K562 (cell line): ENCODE data around the gene REM2. TPM values are rescaled to one million over a fixed set of nuclear protein-coding genes. Genes with fewer than 3 reads are reported as not detected.
A peak's percentile ranks its signal among the peaks of the same experiment; 100 is the strongest.

Experiments used
- ATF3 ChIP-seq, 2 experiments: fragments of 450-650 bp in 1 of 2; sonication (generic) in 1 of 2; formaldehyde crosslinking in 1 of 2; IDR thresholded peaks in 1 of 2; conservative IDR thresholded peaks in 1 of 2; 2 replicates each; pipeline versions ENCODE4 v1.6.1 to v1.8.1; 2016 to 2023; ENCODE audit warnings: mild to moderate bottlenecking in 2 of 2, moderate library complexity in 2 of 2, inconsistent platforms in 1 of 2, missing genetic modification reagents in 1 of 2
- CBFA2T2 ChIP-seq: fragments of 450-650 bp; conservative IDR thresholded peaks from 2 replicates; pipeline ENCODE4 v1.6.1; 2017; ENCODE audit warnings: mild to moderate bottlenecking
- CCNT2 ChIP-seq: IDR thresholded peaks from 2 replicates; pipeline ENCODE4 v1.6.1; 2011; ENCODE audit warnings: borderline replicate concordance, low read depth, mild to moderate bottlenecking, moderate library complexity, mixed read lengths, low read length; ENCODE audit not compliant: insufficient read length; ENCODE audit errors: extremely low read depth
- CHD4 ChIP-seq: fragments of 200-600 bp; sonication (generic); IDR thresholded peaks from 3 replicates; pipeline ENCODE4 v1.6.1; 2012; ENCODE audit warnings: low read depth, mild to moderate bottlenecking, mixed read lengths, low read length, inconsistent platforms; ENCODE audit not compliant: insufficient read depth, insufficient replicate concordance, poor library complexity, severe bottlenecking
- DEAF1 ChIP-seq: fragments of 450-650 bp; formaldehyde crosslinking; IDR thresholded peaks from 2 replicates; pipeline ENCODE4 v1.4.0; 2020; ENCODE audit warnings: mild to moderate bottlenecking, moderate library complexity
- FOXM1 ChIP-seq, 2 experiments: fragments of 450-650 bp in 1 of 2; sonication (generic) in 1 of 2; formaldehyde crosslinking in 1 of 2; IDR thresholded peaks; 2 replicates each; pipeline versions ENCODE4 v1.6.1 to v1.9.0; 2017 to 2022; ENCODE audit warnings: low read depth in 2 of 2, mild to moderate bottlenecking in 2 of 2, missing genetic modification reagents in 1 of 2, moderate library complexity in 1 of 2
- GABPA ChIP-seq: fragments of 200-800 bp; sonication (Bioruptor generic); conservative IDR thresholded peaks from 2 replicates; pipeline ENCODE4 v1.6.1; 2016; ENCODE audit warnings: low read depth, missing genetic modification characterization, missing compliant biosample characterization
- GATAD2A ChIP-seq: fragments of 450-650 bp; IDR thresholded peaks from 2 replicates; pipeline ENCODE4 v1.6.1; 2017
- HCFC1 ChIP-seq: IDR thresholded peaks from 2 replicates; pipeline ENCODE4 v1.6.1; 2012; ENCODE audit warnings: low read depth, low read length, improper control_type of control experiment
- KDM1A ChIP-seq, 2 experiments: fragments of 450-650 bp; IDR thresholded peaks; 2 replicates each; pipeline ENCODE4 v1.6.1; 2016; ENCODE audit warnings: mild to moderate bottlenecking in 2 of 2
- KDM4B ChIP-seq, 2 experiments: fragments of 450-650 bp in 1 of 2; sonication (generic) in 1 of 2; IDR thresholded peaks; 2 replicates each; pipeline ENCODE4 v1.6.1; 2016 to 2017; ENCODE audit warnings: borderline replicate concordance in 2 of 2, antibody characterized with exemption in 1 of 2, low read depth in 1 of 2, mild to moderate bottlenecking in 1 of 2
- KLF6 ChIP-seq: fragments of 250-450 bp; sonication (Bioruptor Pico); IDR thresholded peaks from 2 replicates; pipeline ENCODE4 v1.4.0; 2020; ENCODE audit warnings: mild to moderate bottlenecking, moderate library complexity, borderline replicate concordance
- MAZ ChIP-seq, 2 experiments: fragments of 450-650 bp in 1 of 2; sonication (generic) in 1 of 2; formaldehyde crosslinking; IDR thresholded peaks in 1 of 2; conservative IDR thresholded peaks in 1 of 2; 2 replicates each; pipeline versions ENCODE4 v1.4.0 to v1.5.0; 2020; ENCODE audit warnings: mild to moderate bottlenecking in 1 of 2, missing genetic modification reagents in 1 of 2
- MTA1 ChIP-seq: fragments of 450-650 bp; IDR thresholded peaks from 2 replicates; pipeline ENCODE4 v1.6.1; 2017; ENCODE audit warnings: borderline replicate concordance
- NFXL1 ChIP-seq: fragments of 450-650 bp; formaldehyde crosslinking; IDR thresholded peaks from 2 replicates; pipeline ENCODE4 v1.4.0; 2021; ENCODE audit warnings: mild to moderate bottlenecking
- RFX5 ChIP-seq: IDR thresholded peaks from 2 replicates; pipeline ENCODE4 v1.6.1; 2011; ENCODE audit warnings: low read depth, mild to moderate bottlenecking, improper control_type of control experiment, low read length
- SRF ChIP-seq, 2 experiments: fragments of 250-450, 450-650 bp in 1 of 2; sonication (Bioruptor Pico) in 1 of 2; sonication (generic) in 1 of 2; formaldehyde crosslinking; IDR thresholded peaks; 2 replicates each; pipeline versions ENCODE4 v1.5.0 to v1.5.1; 2020 to 2022; ENCODE audit warnings: mild to moderate bottlenecking in 1 of 2, missing genetic modification reagents in 1 of 2
- THRB ChIP-seq: fragments of 450-650 bp; formaldehyde crosslinking; conservative IDR thresholded peaks from 2 replicates; pipeline ENCODE4 v1.4.0; 2022; ENCODE audit warnings: mild to moderate bottlenecking, missing genetic modification characterization
- ZFX ChIP-seq: sonication (generic); formaldehyde crosslinking; IDR thresholded peaks from 2 replicates; pipeline ENCODE4 v1.8.0; 2022; ENCODE audit warnings: mild to moderate bottlenecking, missing genetic modification reagents, moderate library complexity
- ZNF324 ChIP-seq: fragments of 250-450 bp; sonication (Bioruptor Pico); IDR thresholded peaks from 2 replicates; pipeline ENCODE4 v1.4.0; 2020; ENCODE audit warnings: mild to moderate bottlenecking
- ZNF41 ChIP-seq: fragments of 250-450 bp; sonication (Bioruptor Pico); conservative IDR thresholded peaks from 2 replicates; pipeline ENCODE4 v1.4.0; 2020; ENCODE audit warnings: mild to moderate bottlenecking
- ZNF57 ChIP-seq: fragments of 450-650 bp; formaldehyde crosslinking; IDR thresholded peaks from 2 replicates; pipeline ENCODE4 v1.4.0; 2020; ENCODE audit warnings: mild to moderate bottlenecking, moderate library complexity
- polyA plus RNA-seq, 8 experiments: library from polyadenylated mRNA; depleted of rRNA in 4 of 8; stranded (reverse) in 5 of 8; unstranded in 3 of 8; fragments of >200 nt; fragmentation: Nextera tagmentation in 2 of 8; fragmentation: Illumina TruSeq in 1 of 8; extraction: Ambion mirVana in 2 of 8; extraction: Trizol in 1 of 8; gene quantifications; 2 replicates each; pipeline versions ENCODE4 v1.2.1 to v1.2.3, GENCODE V29; 2011 to 2014; ENCODE audit warnings: inconsistent platforms in 1 of 8, missing spikeins in 1 of 8
- total RNA-seq, 7 experiments: library from RNA; depleted of rRNA in 6 of 7; stranded (reverse); fragments of >200 nt in 6 of 7; fragmentation: Illumina TruSeq in 2 of 7; extraction: Trizol in 2 of 7; gene quantifications; 2 replicates each; pipeline versions ENCODE4 v1.2.1 to v1.2.3, GENCODE V29; 2011 to 2021; ENCODE audit warnings: low replicate concordance in 1 of 7

REM2 gene
- total and polyA plus RNA-seq, 9 of the 15 experiments (the other 6 are each of a cell fraction or from before 2014, with no cell fraction given): 0.18 to 1.0 (median 0.38) TPM

- TF ChIP-seq THRB (CRISPR knock-in tag) (no peak), NFXL1 (CRISPR knock-in tag) (no peak), ZNF57 (CRISPR knock-in tag) (no peak), KLF6 (CRISPR knock-in tag) (no peak), SRF (CRISPR knock-in tag; IDR thresholded peaks at IDR 0.05) (peak; percentile 40 to 92; a peak in 2 of 4 replicates), ZNF324 (CRISPR knock-in tag) (no peak), FOXM1 (IDR thresholded peaks at IDR 0.05; ENCODE audit: low read depth) (no peak), FOXM1 (CRISPR knock-in tag; IDR thresholded peaks at IDR 0.05; ENCODE audit: low read depth) (no peak), GABPA (no peak), ZNF41 (CRISPR knock-in tag) (no peak), KDM1A (IDR thresholded peaks at IDR 0.05) (peak in 1 of 2 experiments; percentile 35; a peak in 1 of 4 replicates), RFX5 (no peak), CCNT2 (no peak), ZFX (peak; percentile 25), CHD4 (no peak), HCFC1 (no peak), CBFA2T2 (no peak), DEAF1 (no peak), KDM4B (IDR thresholded peaks at IDR 0.05; ENCODE audit: borderline replicate concordance in 2 of 2, low read depth in 1 of 2) (no peak), MTA1 (no peak), MAZ (CRISPR knock-in tag; conservative IDR thresholded peaks at IDR 0.05 in 1 of 2, IDR thresholded peaks at IDR 0.05 in 1 of 2) (no peak), GATAD2A (no peak), ATF3 (IDR thresholded peaks at IDR 0.05) (peak; percentile 74), ATF3 (CRISPR knock-in tag; conservative IDR thresholded peaks at IDR 0.05) (no peak)
Observed at GRCh38 chr14:22898302-22899090, 15.5 kb downstream of the REM2 start (continued).
